SJCRH30 (cell line): ENCODE results near the gene KIF14. TPM values are rescaled to one million over a fixed set of nuclear protein-coding genes. Genes with fewer than 3 reads are reported as not detected.
"Not testable (repeated sequence)": the region's sequence is repeated elsewhere in the genome, so short reads cannot be mapped to it uniquely, and the experiment has no call there.

ENCODE experiments used
- DNase-seq, 2 experiments: peaks; one replicate each; pipeline ENCODE4 v3.0.0-alpha.2; 2015 to 2020
- H3K27ac ChIP-seq: fragments of 250-450 bp; sonication (Bioruptor Pico); 2 replicates; pipeline ENCODE4 v1.5.1; 2020; ENCODE audit warnings: mild to moderate bottlenecking, moderate library complexity
- H3K27me3 ChIP-seq: fragments of 250-450 bp; sonication (Bioruptor Pico); 2 replicates; pipeline ENCODE4 v1.5.1; 2020; ENCODE audit warnings: mild to moderate bottlenecking, moderate library complexity
- H3K36me3 ChIP-seq: fragments of 250-450 bp; sonication (Bioruptor Pico); 2 replicates; pipeline ENCODE4 v1.5.1; 2020; ENCODE audit warnings: mild to moderate bottlenecking, moderate library complexity
- H3K4me1 ChIP-seq: fragments of 250-450 bp; sonication (Bioruptor Pico); 2 replicates; pipeline ENCODE4 v1.5.1; 2020; ENCODE audit warnings: mild to moderate bottlenecking, moderate library complexity
- H3K4me3 ChIP-seq: fragments of 250-450 bp; sonication (Bioruptor Pico); 2 replicates; pipeline ENCODE4 v1.5.1; 2020; ENCODE audit warnings: mild to moderate bottlenecking, moderate library complexity
- H3K9me3 ChIP-seq: fragments of 250-450 bp; sonication (Bioruptor Pico); replicated peaks from 2 replicates; pipeline ENCODE4 v1.5.1; 2020; ENCODE audit warnings: mild to moderate bottlenecking, moderate library complexity
- total RNA-seq: library from RNA; depleted of rRNA; stranded (reverse); fragments of >200 nt; shearing (Covaris generic); gene quantifications from 2 replicates; pipeline ENCODE4 v1.2.3, GENCODE V29; 2014

KIF14 gene
- total RNA-seq, 1 experiment from 2014 or later: 21.0 TPM

GRCh38 chr1:200646515-200646914 is 26.0 kb upstream of the KIF14 start:
- Histone ChIP-seq H3K4me1 (no peaks in the 10 kb centered on the region), H3K36me3 (0 out of 2 replicates have a peak, but pooled peaks cover 4% of the 10 kb centered on the region), H3K27ac (no peak overlapping the region), H3K9me3 (no peaks in the 10 kb centered on the region), H3K27me3 (no peaks in the 10 kb centered on the region), H3K4me3 (no peak overlapping the region)
- no peak for DNase-seq

- no peak overlapping the region for H3K27ac ChIP-seq
- no peaks in the 10 kb centered on the region for H3K9me3 ChIP-seq
- H3K36me3 ChIP-seq: 0 out of 2 replicates have a peak, but pooled peaks cover 4% of the 10 kb centered on the region
- no peak overlapping the region for H3K4me3 ChIP-seq
- no peaks in the 10 kb centered on the region for H3K4me1 ChIP-seq
- no peaks in the 10 kb centered on the region for H3K27me3 ChIP-seq
- no peak for DNase-seq
Observed at GRCh38 chr1:200644021-200644420, 23.5 kb upstream of the KIF14 start.

- no peak for DNase-seq
- Histone ChIP-seq H3K27ac (no peak overlapping the region), H3K36me3 (no peaks in the 10 kb centered on the region), H3K4me1 (no peaks in the 10 kb centered on the region), H3K27me3 (no peaks in the 10 kb centered on the region), H3K9me3 (no peaks in the 10 kb centered on the region), H3K4me3 (no peak overlapping the region)
Observed at GRCh38 chr1:200642481-200642880, 21.9 kb upstream of the KIF14 start.

GRCh38 chr1:200640963-200641401 is 20.4 kb upstream of the KIF14 start:
- H3K27me3 ChIP-seq: no peaks in the 10 kb centered on the region
- H3K4me3 ChIP-seq: no peak overlapping the region
- no peak overlapping the region for H3K27ac ChIP-seq
- H3K4me1 ChIP-seq: no peaks in the 10 kb centered on the region
- no peaks in the 10 kb centered on the region for H3K36me3 ChIP-seq
- H3K9me3 ChIP-seq: no peaks in the 10 kb centered on the region
- DNase-seq: no peak

GRCh38 chr1:200640373-200640962 is 19.9 kb upstream of the KIF14 start:
- Histone ChIP-seq H3K4me3 (no peak overlapping the region), H3K9me3 (no peaks in the 10 kb centered on the region), H3K4me1 (no peaks in the 10 kb centered on the region), H3K36me3 (no peaks in the 10 kb centered on the region), H3K27me3 (no peaks in the 10 kb centered on the region), H3K27ac (no peak overlapping the region)
- no peak for DNase-seq

- DNase-seq: no peak
- Histone ChIP-seq H3K4me3 (no peak overlapping the region), H3K36me3 (no peaks in the 10 kb centered on the region), H3K27ac (no peak overlapping the region), H3K9me3 (no peaks in the 10 kb centered on the region), H3K27me3 (no peaks in the 10 kb centered on the region), H3K4me1 (no peaks in the 10 kb centered on the region)
Observed at GRCh38 chr1:200638073-200638472, 17.5 kb upstream of the KIF14 start.

- Histone ChIP-seq H3K9me3 (no peaks in the 10 kb centered on the region), H3K4me1 (no peaks in the 10 kb centered on the region), H3K4me3 (no peak overlapping the region), H3K27ac (no peak overlapping the region), H3K27me3 (no peaks in the 10 kb centered on the region), H3K36me3 (no peaks in the 10 kb centered on the region)
- no peak for DNase-seq
Observed at GRCh38 chr1:200636681-200637080, 16.1 kb upstream of the KIF14 start.

- H3K27me3 ChIP-seq: no peaks in the 10 kb centered on the region
- H3K27ac ChIP-seq: no peak overlapping the region
- no peaks in the 10 kb centered on the region for H3K4me1 ChIP-seq
- no peak overlapping the region for H3K4me3 ChIP-seq
- H3K9me3 ChIP-seq: no peaks in the 10 kb centered on the region
- no peaks in the 10 kb centered on the region for H3K36me3 ChIP-seq
- no peak for DNase-seq
Observed at GRCh38 chr1:200634261-200635122, 13.9 kb upstream of the KIF14 start.

- no peaks in the 10 kb centered on the region for H3K36me3 ChIP-seq
- H3K4me3 ChIP-seq: no peak overlapping the region
- no peaks in the 10 kb centered on the region for H3K4me1 ChIP-seq
- H3K9me3 ChIP-seq: no peaks in the 10 kb centered on the region
- no peak overlapping the region for H3K27ac ChIP-seq
- DNase-seq: no peak
- no peaks in the 10 kb centered on the region for H3K27me3 ChIP-seq
Observed at GRCh38 chr1:200631375-200631774, 10.8 kb upstream of the KIF14 start.

- H3K27ac ChIP-seq, H3K9me3 ChIP-seq, H3K36me3 ChIP-seq, H3K27me3 ChIP-seq, H3K4me3 ChIP-seq, DNase-seq, H3K4me1 ChIP-seq: not testable (repeated sequence)
Observed at GRCh38 chr1:200630515-200630899, 10.0 kb upstream of the KIF14 start.

GRCh38 chr1:200629876-200630514 is 9.4 kb upstream of the KIF14 start:
- H3K9me3 ChIP-seq: no peaks in the 10 kb centered on the region
- no peak overlapping the region for H3K27ac ChIP-seq
- H3K36me3 ChIP-seq: no peaks in the 10 kb centered on the region
- H3K4me3 ChIP-seq: no peak overlapping the region
- H3K27me3 ChIP-seq: no peaks in the 10 kb centered on the region
- H3K4me1 ChIP-seq: no peaks in the 10 kb centered on the region
- no peak for DNase-seq

GRCh38 chr1:200628223-200628881 is 7.8 kb upstream of the KIF14 start:
- no peak overlapping the region for H3K27ac ChIP-seq
- no peak overlapping the region for H3K4me3 ChIP-seq
- H3K4me1 ChIP-seq: no peaks in the 10 kb centered on the region
- H3K27me3 ChIP-seq: no peaks in the 10 kb centered on the region
- H3K9me3 ChIP-seq: no peaks in the 10 kb centered on the region
- no peak for DNase-seq
- H3K36me3 ChIP-seq: no peaks in the 10 kb centered on the region

GRCh38 chr1:200627575-200628222 is 7.1 kb upstream of the KIF14 start:
- DNase-seq: no peak
- H3K9me3 ChIP-seq: no peaks in the 10 kb centered on the region
- no peaks in the 10 kb centered on the region for H3K36me3 ChIP-seq
- no peak overlapping the region for H3K27ac ChIP-seq
- H3K4me3 ChIP-seq: no peak overlapping the region
- H3K27me3 ChIP-seq: no peaks in the 10 kb centered on the region
- H3K4me1 ChIP-seq: no peaks in the 10 kb centered on the region

GRCh38 chr1:200626853-200627534 is 6.4 kb upstream of the KIF14 start:
- H3K36me3 ChIP-seq: no peaks in the 10 kb centered on the region
- DNase-seq: no peak
- H3K27ac ChIP-seq: no peak overlapping the region
- H3K27me3 ChIP-seq: no peaks in the 10 kb centered on the region
- H3K4me3 ChIP-seq: no peak overlapping the region
- H3K4me1 ChIP-seq: no peaks in the 10 kb centered on the region
- H3K9me3 ChIP-seq: no peaks in the 10 kb centered on the region
